Gastroesophageal sphincter (tissue), 3 donors: ENCODE data around the gene DNAL4.

Experiments
- POLR2A ChIP-seq, 2 donors: fragments of 450-650 bp; IDR thresholded peaks; one replicate each; pipeline ENCODE4 v1.6.1; 2017; ENCODE audit warnings: antibody characterized with exemption in 2 of 2, mild to moderate bottlenecking in 2 of 2, moderate library complexity in 1 of 2
- TF ChIP-seq, protein P1 (sequence below), 4 experiments: fragments of 200-600 bp in 2 of 4; fragments of 450-650 bp in 2 of 4; sonication (generic) in 1 of 4; IDR thresholded peaks; one replicate each; pipeline ENCODE4 v1.5.1; 2017 to 2019; ENCODE audit warnings: antibody characterized with exemption in 4 of 4, mild to moderate bottlenecking in 2 of 4, moderate library complexity in 2 of 4

DNA sequence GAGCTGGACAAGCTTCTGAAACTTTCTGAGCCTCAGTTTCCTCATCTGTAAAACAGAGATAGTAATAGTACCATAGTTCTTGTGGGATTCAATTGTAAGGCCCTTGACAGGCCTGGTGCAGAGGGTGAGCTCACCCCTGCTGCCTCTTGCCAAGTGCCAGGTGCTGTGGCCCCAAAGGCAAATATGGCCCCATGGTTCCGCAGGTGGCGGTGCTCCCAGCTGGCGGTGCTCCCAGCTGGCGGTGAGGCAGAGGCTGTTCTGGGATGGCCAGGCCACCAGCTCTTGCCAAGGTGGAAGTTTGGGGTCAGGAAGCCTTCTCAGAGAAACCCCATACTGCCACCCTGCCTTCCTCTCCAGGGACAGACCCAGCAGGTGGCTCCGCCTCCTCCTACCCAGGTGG lies 41.0 kb upstream of the DNAL4 start:
- no peak for TF ChIP-seq POLR2A (IDR thresholded peaks at IDR 0.05)
- TF ChIP-seq, protein P1, sequence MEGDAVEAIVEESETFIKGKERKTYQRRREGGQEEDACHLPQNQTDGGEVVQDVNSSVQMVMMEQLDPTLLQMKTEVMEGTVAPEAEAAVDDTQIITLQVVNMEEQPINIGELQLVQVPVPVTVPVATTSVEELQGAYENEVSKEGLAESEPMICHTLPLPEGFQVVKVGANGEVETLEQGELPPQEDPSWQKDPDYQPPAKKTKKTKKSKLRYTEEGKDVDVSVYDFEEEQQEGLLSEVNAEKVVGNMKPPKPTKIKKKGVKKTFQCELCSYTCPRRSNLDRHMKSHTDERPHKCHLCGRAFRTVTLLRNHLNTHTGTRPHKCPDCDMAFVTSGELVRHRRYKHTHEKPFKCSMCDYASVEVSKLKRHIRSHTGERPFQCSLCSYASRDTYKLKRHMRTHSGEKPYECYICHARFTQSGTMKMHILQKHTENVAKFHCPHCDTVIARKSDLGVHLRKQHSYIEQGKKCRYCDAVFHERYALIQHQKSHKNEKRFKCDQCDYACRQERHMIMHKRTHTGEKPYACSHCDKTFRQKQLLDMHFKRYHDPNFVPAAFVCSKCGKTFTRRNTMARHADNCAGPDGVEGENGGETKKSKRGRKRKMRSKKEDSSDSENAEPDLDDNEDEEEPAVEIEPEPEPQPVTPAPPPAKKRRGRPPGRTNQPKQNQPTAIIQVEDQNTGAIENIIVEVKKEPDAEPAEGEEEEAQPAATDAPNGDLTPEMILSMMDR (IDR thresholded peaks at IDR 0.05): no peak
